ENCODE results near the gene CCN6. TPM values are rescaled to one million over a fixed set of nuclear protein-coding genes. Genes with fewer than 3 reads are reported as not detected.
A peak's percentile ranks its signal among the peaks of the same experiment; 100 is the strongest.

CCN6 gene
- total RNA-seq, 1 donor from 2014 or later: not detected

DNA sequence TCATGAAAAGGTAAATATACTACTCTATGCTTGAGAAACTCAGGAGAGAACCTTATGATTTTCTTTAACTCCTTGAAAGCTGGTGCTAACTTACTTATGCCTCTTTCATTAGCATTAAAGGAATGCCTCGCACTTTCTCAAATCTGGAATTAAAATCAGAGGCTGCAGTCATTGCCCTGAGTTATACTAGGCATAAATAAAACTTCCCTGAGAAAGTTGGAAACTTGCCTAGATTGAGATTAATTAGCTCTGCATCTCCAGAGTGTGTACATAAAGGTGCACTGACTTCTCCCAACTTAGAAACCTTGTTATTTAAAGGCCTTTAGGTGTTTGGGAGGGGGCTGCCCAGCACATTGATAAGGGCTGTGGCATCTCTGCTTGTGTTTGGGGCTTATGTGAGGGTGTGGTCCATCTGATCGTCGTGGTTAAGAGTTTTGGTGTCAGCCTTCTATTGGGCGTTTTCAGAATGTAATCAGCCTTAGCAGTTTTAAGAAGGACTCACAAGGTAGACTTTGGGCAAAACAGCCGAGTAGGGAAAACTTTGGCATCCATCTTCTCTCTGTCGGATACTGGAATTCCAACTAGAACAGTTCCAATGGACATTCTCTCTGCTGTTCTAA, 32.1 kb upstream of the CCN6 start:
- TF ChIP-seq, protein P1, sequence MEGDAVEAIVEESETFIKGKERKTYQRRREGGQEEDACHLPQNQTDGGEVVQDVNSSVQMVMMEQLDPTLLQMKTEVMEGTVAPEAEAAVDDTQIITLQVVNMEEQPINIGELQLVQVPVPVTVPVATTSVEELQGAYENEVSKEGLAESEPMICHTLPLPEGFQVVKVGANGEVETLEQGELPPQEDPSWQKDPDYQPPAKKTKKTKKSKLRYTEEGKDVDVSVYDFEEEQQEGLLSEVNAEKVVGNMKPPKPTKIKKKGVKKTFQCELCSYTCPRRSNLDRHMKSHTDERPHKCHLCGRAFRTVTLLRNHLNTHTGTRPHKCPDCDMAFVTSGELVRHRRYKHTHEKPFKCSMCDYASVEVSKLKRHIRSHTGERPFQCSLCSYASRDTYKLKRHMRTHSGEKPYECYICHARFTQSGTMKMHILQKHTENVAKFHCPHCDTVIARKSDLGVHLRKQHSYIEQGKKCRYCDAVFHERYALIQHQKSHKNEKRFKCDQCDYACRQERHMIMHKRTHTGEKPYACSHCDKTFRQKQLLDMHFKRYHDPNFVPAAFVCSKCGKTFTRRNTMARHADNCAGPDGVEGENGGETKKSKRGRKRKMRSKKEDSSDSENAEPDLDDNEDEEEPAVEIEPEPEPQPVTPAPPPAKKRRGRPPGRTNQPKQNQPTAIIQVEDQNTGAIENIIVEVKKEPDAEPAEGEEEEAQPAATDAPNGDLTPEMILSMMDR (IDR thresholded peaks at IDR 0.05): no peak
- H3K4me1 Mint-ChIP-seq: no peaks in the 10 kb centered on the region
- intact Hi-C loops (cut with micrococcal nuclease): no loop called here
- DNase-seq (no peak), ATAC-seq (ENCODE audit: low read depth) (no peak)
- no peak overlapping the region for H3K4me3 Mint-ChIP-seq
- CTCF ChIA-PET: no interaction called here
- H3K27ac Mint-ChIP-seq: no peak overlapping the region
- no peaks in the 10 kb centered on the region for H3K27me3 Mint-ChIP-seq
- H3K36me3 Mint-ChIP-seq (ENCODE audit: low read depth): no peaks in the 10 kb centered on the region
- POLR2A ChIA-PET: no interaction called here
- H3K9me3 Mint-ChIP-seq: peaks cover 11% of the 10 kb centered on the region

DNA sequence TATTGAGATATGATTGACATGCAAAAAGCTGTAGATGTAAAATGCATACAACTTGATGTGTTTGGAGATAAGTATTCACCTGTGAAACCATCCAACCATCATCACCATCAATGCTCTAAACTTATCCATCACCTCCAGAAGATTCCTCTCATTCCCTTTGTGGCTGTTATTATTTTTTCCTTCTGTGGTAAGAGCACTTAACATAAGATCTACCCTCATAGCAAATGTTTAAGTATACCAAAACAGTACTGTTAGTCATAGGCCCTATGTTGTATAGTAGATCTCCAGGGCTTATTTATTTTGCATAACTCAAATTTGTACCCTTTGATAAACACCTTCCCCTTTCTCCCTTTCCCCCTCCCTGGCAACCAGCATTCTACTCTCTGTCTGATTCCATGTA, 31.2 kb upstream of the CCN6 start:
- CTCF ChIA-PET: no interaction called here
- no peak for DNase-seq
- Mint-ChIP-seq H3K27me3 (no peaks in the 10 kb centered on the region), H3K4me1 (peaks cover 3% of the 10 kb centered on the region), H3K4me3 (no peak overlapping the region), H3K9me3 (peaks cover 11% of the 10 kb centered on the region), H3K36me3 (ENCODE audit: low read depth) (no peaks in the 10 kb centered on the region), H3K27ac (no peak overlapping the region)
- no peak for ATAC-seq (ENCODE audit: low read depth)
- intact Hi-C loops (cut with micrococcal nuclease): no loop called here
- POLR2A ChIA-PET: no interaction called here
- TF ChIP-seq, protein P1 (IDR thresholded peaks at IDR 0.05): no peak

DNA sequence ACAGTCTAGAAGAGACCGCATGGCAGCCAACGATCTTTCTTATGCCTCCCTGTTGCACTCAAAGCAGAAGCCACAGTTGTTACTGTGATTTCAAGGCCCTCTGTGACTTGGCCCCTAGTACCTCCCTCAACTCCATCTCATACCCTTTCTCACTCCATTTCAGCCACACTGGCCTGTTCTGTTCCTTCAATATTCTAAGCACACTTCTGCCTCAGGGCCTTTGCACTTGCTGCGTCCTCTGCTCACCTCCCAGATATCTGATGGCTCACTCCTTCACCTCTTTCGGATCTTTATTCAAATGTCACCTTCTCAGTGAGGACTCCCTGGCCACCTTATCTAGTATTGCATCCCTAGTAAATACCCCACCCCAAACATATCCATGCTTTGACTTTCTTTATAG, 29.4 kb upstream of the CCN6 start:
- ChIA-PET CTCF (no interaction called here), POLR2A (no interaction called here)
- H3K27ac Mint-ChIP-seq: no peak overlapping the region
- DNase-seq (no peak), ATAC-seq (ENCODE audit: low read depth) (no peak)
- intact Hi-C loops (cut with micrococcal nuclease): no loop called here
- no peak overlapping the region for H3K4me3 Mint-ChIP-seq
- peaks cover 11% of the 10 kb centered on the region for H3K9me3 Mint-ChIP-seq
- TF ChIP-seq, protein P1 (IDR thresholded peaks at IDR 0.05): no peak
- no peaks in the 10 kb centered on the region for H3K36me3 Mint-ChIP-seq (ENCODE audit: low read depth)
- H3K27me3 Mint-ChIP-seq: no peaks in the 10 kb centered on the region
- H3K4me1 Mint-ChIP-seq: peaks cover 16% of the 10 kb centered on the region

DNA sequence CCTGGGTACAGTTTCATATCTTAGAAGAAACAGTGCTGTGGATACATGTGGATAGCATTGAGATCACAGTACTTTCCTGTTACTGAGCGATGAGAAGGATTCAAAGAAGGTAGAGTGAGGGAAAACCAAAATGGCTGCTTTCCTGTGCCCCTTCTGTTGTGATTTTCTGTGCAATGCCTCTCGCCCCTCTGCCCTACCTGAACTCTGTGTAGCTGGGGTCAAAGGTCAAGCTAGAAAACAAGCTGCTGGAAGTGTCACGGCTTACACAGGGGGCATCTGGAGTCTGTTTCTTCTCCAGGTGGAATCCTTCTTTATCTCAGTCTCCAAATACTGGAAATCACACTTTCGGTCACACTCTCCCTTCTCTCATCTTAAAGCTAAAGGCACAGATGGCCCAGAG, 27.0 kb upstream of the CCN6 start:
- ChIA-PET CTCF (interaction anchor here (0.8 to 4.0 kb wide), 3 partner anchors 14 to 317 kb away, joined by 3 to 24 read pairs (median 3); no protein-coding TSS in a partner anchor), POLR2A (no interaction called here)
- peaks cover 11% of the 10 kb centered on the region for H3K9me3 Mint-ChIP-seq
- TF ChIP-seq, protein P1 (IDR thresholded peaks at IDR 0.05): no peak
- no peak overlapping the region for H3K4me3 Mint-ChIP-seq
- H3K4me1 Mint-ChIP-seq: peaks cover 16% of the 10 kb centered on the region
- H3K36me3 Mint-ChIP-seq (ENCODE audit: low read depth): no peaks in the 10 kb centered on the region
- ATAC-seq (ENCODE audit: low read depth): no peak
- intact Hi-C loops (cut with micrococcal nuclease): no loop called here
- DNase-seq: no peak
- no peaks in the 10 kb centered on the region for H3K27me3 Mint-ChIP-seq
- H3K27ac Mint-ChIP-seq: no peak overlapping the region

DNA sequence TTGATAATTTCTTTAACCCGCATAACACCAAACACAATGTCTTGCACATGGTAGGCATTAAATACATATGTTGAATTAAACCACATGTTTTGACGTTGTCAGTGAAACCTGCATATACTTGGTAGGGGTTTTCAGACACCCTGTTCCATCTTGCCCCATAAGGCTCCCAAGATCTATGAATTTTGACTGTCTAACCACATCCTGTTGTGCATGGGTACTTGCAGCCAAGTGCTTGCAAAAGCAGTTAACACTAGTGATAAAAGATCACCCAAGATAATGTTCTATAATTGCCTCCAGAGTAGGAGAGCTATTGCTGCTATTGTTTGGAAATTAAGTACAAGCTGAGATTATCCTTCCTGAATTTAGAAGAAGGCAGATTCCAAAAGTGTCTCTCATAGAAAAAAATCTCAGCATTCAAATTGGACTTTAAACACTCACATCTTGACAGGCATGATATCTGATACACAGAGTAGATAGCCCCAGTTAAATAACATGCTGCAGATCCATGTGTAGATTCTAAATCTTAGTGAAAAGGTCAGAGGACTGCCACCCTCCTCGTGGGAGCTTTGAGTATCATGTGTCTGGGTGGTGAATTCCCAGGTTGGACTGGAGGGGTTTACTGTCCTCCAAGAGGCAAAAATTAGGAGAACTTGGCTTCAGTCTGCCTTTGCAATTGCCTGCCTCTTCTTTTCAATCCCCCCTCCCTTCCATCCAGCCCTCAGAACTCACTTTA, 25.8 kb upstream of the CCN6 start:
- Mint-ChIP-seq H3K36me3 (ENCODE audit: low read depth) (no peaks in the 10 kb centered on the region), H3K27ac (no peak overlapping the region), H3K4me1 (peaks cover 16% of the 10 kb centered on the region), H3K27me3 (no peaks in the 10 kb centered on the region), H3K9me3 (peaks cover 11% of the 10 kb centered on the region), H3K4me3 (no peak overlapping the region)
- TF ChIP-seq, protein P1 (IDR thresholded peaks at IDR 0.05): no peak
- DNase-seq (no peak), ATAC-seq (ENCODE audit: low read depth) (peak; percentile 50)
- intact Hi-C loops (cut with micrococcal nuclease): no loop called here
- CTCF ChIA-PET: interaction anchor here (1.3 to 4.0 kb wide), 4 partner anchors 12 to 318 kb away, joined by 3 to 24 read pairs (median 10); no protein-coding TSS in a partner anchor
- POLR2A ChIA-PET: interaction anchor here (0.6 kb wide), 1 partner anchor 1615 kb away, joined by 3 read pairs; no protein-coding TSS in a partner anchor
